GM19023 (cell line): ENCODE results near the gene YES1.
"Not testable (repeated sequence)": the region's sequence is repeated elsewhere in the genome, so short reads cannot be mapped to it uniquely, and the experiment has no call there.

Experiments
- ATAC-seq: cut with Tn5 transposase; IDR thresholded peaks from one replicate; pipeline ENCODE4 v1.9.1; 2021; ENCODE audit warnings: mild to moderate bottlenecking, moderate library complexity; ENCODE audit not compliant: unreplicated experiment

The YES1 gene

DNA sequence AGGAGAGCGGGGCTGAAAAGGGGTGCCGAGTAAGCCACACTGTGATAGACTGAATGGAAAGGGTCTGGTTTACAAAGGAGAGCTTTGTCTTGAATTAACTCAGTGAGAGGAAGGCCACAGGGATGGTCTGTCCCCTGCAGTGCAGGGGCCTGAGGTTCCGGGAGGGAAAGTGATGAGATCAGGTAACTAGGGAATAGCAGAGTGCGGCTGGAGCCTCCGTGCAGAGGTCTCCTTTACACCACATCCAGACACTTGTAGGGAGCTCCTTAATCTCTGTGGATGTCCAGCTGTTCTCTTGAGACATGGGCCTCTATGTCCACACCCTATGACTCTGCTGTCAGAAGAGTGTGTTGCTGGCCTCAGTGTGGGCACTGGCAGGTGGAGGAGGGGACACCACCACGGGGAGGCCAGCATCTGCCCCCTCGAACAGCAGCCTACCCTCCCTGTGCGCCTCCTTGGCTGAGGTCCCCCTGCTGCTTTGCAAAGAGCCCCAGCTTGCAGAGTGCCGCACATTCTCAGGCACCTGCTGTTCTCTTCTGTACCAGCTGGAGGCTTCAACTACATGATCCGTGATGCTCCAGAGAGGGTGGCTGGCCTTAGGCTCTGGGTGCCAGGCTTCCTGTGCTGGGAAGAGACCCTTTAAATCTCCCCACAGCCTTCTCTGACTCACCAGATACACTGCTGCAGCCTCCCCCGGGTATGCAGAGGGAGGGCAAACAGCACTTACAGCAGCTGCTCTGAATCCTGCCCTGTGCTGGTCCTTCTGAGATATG lies 125.5 kb downstream of the YES1 start:
- no peak for ATAC-seq

DNA sequence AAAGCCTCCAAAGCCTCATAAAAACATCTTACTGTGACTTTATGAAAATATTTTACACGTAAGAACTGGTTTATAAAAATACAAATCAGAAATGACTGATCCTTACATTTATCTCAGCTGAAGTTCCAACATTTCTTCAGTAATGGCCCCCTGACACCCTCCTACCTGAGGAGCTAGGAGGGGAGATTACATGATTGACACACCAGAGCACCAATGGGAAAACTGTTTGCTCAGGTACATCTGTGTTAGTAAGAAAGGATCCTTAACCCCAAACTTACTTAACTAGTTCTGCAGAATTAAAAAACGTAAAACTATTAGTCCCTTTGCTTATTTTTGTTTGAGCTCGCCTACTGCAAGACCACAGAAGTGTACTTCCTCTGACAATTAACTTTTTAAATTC lies 126.6 kb downstream of the YES1 start:
- ATAC-seq = no peak

DNA sequence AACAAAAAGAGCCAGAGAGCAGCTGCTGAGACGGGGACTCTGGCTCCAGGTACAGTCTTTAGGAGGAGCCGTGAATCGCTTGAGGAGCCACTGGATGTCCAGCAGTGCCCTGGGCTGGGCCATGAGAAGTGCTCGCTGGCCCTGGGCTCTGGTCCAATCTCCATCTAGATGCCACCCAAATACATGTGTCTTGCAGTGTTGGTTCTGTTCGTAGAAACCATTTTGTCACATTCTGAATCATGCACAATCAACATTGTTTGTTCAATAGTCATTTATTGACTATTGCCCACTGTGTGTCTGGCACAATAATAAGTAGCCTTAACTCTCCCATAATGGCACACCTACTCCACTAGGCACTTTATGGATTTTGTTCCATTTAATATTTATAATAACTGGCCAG lies 128.5 kb downstream of the YES1 start:
- no peak for ATAC-seq

DNA sequence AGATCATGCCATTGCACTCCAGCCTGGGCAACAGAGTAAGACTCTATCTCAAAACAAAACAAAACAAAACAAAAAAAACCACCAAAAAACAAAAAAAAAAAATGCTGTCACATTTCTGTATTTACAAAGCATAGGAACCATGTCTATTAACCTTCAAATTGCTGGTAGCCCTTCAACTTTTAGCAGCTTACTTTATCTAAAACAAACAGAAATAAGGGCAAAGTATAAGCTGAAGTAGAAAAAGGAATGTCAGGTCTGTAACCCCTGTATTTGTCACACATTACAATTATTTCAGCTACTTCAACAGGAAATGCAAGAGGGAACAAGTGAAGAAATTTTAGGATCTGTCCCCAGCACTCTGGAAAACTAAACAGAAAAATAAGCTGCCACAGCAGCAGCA lies 129.2 kb downstream of the YES1 start:
- no peak for ATAC-seq

DNA sequence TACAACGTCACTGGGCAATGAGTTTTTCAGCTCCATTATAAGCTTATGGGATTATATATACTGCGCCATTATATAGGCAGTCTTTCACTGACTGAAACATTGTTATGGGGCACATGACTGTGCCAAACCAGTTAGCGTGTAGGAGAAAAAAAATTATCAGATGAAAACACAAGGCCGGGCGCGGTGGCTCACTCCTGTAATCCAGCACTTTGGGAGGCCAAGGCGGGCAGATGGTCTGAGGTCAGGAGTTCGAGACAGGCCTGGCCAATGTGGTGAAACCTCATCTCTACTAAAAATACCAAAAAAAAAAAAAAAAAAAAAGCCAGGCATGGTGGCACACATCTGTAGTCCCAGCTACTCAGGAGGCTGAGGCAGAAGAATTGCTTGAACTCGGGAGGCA lies 129.6 kb downstream of the YES1 start:
- ATAC-seq = not testable (repeated sequence)

DNA sequence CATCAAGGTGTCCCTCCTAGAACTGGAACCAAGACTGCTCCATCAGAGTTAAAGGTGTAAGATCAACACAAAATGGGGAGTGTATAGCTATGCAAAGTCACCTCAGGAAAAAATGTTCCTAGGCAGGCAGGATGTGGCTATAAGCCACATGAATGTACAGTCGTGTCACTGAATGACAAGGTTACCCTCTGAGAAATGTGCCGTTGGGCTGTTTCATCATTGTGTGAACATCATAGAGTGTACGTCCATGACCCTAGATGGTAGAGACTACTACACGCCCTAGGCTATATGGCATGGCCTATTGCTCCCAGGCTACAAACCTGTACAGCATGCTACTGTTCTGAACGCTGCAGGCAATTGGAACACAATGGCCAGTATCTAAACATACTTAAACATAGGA lies 130.1 kb downstream of the YES1 start:
- no peak for ATAC-seq

DNA sequence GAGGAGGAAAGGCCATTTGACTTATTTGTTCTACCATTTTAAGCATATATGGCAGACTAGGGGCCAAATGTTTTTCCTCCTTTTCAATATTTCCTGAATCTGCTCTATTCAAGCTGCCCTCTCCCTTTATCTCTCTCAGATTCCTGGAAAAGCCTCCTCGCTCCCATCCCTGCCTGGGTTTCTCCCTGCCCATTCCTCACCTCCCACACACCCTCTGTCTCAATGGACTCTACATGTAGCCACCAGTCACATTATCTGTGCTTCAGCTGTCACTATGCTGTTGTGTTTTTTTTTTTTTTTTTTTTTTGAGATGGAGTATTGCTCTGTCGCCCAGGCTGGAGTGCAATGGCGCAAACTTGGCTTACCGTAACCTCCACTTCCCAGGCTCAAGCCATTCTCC lies 131.7 kb downstream of the YES1 start:
- no peak for ATAC-seq

DNA sequence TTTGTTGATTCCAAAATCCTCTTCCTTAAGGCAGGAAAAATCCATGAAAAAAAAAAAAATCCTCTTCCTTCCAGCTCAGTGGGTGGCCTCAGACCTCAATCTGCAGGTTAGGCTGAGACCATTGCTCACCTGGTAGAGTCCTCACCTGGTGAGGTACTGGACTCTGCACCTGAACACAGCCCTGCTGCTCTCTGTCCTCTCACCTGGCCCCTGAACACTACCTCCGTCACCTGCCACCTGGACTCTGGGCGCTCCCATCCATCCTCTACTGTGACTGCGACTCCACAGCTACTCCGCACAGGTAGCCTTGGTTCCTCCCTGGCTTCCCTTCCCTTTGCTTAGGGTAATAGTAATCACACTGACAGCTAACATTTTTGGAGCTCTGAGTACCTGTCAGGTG lies 132.5 kb downstream of the YES1 start:
- no peak for ATAC-seq

DNA sequence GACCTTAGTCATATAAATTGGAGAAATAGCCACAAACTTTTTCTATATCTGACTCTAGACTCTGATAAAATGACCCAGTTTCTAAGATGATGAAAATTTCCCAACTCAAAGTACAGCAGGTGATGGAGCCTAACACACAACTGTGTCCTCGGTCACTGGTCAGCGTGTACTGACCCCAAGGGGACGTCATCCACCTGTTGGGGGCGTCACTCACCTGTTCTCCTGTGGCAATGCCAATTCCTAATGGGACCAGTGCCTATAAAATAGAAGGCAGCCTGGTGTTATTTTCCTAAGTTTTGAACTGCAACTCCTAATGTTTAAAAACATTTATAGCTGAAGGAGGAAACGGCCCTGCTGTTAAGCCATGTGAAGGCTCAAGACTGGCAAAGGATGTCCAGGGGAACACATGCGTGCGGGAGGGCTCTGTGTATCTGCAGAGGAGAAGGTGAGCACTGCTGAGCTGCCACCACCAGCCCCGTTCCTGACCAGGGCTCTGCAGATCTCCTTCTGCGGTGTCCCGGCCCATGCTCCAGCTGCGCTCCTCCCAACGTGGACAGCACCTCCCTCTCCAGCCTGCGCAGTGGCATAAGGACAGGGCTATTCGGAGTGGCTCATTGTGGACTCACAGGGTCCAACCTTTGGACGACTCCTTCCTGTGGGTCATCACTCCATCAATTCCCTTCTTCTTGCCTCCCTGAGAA lies 133.4 kb downstream of the YES1 start:
- ATAC-seq = no peak

DNA sequence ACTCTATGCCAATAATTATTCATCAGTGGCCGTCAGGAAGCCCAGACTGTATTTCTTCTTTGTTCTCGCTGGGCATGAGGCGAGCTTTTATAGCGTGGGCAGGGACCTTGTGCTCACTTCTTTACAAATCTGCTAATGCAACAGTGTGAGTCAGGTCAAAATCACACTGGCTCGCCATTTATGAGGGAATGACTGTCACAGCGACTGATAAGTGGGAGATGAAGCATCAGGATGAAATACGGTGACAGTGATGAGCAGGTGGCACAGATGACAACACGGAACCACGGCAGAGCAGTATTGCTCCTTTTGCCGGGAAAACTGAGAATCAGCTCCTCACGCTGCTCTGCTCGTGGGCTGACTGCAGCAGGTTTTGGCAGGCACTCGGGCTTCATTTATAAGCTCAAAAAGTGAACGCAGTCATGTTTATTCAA lies 134.1 kb downstream of the YES1 start:
- ATAC-seq = no peak

DNA sequence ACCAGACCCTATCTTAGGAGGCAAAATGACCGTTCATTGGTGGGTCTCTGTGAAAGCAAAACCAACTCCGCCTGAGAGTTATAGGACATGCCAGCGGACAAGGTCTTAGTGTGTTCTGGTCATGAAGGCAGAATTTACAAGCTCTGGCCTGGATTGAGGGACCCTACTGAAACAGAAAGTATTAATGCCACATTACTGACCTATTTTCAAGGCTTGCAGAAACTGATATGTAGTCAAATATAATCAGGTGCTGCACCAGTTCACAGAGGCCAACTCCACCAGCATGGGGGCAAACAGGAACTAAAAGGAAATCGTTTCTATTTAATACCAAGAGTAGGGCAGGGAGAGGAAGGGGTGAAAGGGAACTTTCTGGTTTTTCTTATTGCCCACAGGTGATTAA lies 134.9 kb downstream of the YES1 start:
- peak; percentile 38 for ATAC-seq

DNA sequence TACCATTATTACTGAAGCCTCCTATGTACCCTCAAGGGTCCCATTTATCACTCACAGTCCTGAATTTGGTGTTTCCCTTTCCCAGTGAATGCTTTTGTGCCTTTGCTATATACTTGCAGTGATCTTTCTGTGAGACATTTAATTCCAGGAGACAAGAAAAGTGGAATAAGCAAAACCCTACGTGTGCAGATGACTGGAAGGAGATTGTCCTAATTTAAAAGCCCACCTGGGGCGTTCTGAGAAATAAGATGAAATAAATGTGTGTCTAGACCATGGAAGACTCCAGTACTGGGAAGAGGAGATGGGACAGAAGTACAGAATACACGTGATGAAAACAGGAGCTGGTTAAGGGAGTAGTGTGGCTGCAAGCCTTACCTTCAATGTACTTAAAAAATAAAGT lies 135.3 kb downstream of the YES1 start:
- no peak for ATAC-seq

DNA sequence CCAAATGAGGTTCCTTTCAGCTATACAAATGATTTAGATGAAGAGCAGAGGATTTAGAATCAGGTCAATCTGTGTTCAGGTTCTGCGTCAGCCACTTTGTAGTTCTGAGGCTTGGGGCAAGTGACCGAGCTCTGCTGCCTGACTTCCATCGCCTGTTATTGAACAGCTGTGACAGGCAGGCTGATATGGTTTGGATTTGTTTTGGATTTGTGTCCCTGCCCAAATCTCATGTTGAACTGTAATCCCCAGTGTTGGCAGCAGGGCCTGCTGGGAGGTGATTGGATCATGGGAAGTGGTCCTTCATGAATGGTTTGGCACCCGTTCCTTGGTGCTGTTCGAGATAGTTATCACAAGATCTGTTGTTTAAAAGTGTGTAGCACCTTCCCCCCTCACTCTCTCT lies 136.0 kb downstream of the YES1 start:
- no peak for ATAC-seq

DNA sequence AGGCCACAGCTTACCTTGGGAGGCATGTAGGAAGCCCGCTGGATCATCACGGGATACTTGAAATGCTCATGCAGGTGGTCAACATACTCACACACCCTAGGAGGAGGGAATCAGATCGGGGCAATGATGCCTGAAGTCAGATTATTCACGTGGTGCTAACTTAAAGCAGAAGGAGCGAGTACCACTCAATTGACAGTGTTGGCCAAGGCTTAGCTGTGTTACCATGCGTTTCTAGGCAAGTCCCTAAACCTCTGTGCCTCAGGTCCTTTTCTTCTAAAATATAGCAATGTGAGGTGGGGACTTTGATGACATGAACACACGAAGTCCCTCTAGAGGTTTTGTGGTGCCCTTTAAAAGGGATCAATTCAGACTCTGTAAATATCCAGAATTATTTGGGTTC lies 136.7 kb downstream of the YES1 start:
- no peak for ATAC-seq

DNA sequence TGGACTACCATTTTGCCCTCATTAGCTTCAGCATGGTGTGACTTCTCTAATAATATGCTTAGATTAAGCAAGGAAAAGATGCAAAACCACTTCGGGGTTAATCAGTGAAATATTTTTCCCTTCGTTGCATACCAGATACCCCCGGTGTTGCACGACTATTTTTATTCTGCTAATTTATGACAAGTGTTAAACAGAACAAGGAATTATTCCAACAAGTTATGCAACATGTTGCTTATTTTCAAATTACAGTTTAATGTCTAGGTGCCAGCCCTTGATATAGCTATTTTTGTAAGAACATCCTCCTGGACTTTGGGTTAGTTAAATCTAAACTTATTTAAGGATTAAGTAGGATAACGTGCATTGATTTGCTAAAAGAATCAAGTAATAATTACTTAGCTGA lies 138.3 kb downstream of the YES1 start:
- no peak for ATAC-seq

DNA sequence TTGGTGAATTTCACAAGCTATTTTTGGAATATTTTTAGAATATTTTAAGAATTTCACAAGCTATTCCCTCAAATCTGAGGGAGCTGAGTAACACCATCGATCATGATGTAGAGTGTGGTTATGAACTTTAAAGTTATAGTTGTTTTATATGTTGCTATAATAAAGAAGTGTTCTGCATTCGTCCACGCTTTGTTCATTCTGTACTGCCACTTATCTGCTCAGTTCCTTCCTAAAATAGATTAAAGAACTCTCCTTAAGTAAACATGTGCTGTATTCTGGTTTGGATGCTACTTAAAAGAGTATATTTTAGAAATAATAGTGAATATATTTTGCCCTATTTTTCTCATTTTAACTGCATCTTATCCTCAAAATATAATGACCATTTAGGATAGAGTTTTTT lies 138.7 kb downstream of the YES1 start:
- no peak for ATAC-seq
